GM19452 (cell line): ENCODE data around the gene OXT.
"Not testable (repeated sequence)": the region's sequence is repeated elsewhere in the genome, so short reads cannot be mapped to it uniquely, and the experiment has no call there.

Source experiments
- ATAC-seq: cut with Tn5 transposase; IDR thresholded peaks from one replicate; pipeline ENCODE4 v1.9.1; 2021; ENCODE audit not compliant: unreplicated experiment

The OXT gene

GRCh38 chr20:3047486-3048419, 23.7 kb upstream of the OXT start:
- ATAC-seq, result no peak

GRCh38 chr20:3051385-3052019, 19.9 kb upstream of the OXT start:
- no peak for ATAC-seq

- no peak for ATAC-seq
Measured at GRCh38 chr20:3059489-3059888, 11.9 kb upstream of the OXT start.

- ATAC-seq, result not testable (repeated sequence)
Measured at GRCh38 chr20:3064119-3064518, 7.3 kb upstream of the OXT start.

GRCh38 chr20:3067139-3068014, 4.0 kb upstream of the OXT start:
- ATAC-seq, result no peak

GRCh38 chr20:3068075-3068474, 3.3 kb upstream of the OXT start:
- no peak for ATAC-seq

- ATAC-seq, result no peak
Measured at GRCh38 chr20:3068986-3069900, 2.2 kb upstream of the OXT start.

GRCh38 chr20:3070725-3071124, 695 bp upstream of the OXT start:
- ATAC-seq, result no peak

GRCh38 chr20:3071266-3071609, 182 bp upstream of the OXT start:
- ATAC-seq, result no peak

GRCh38 chr20:3072530-3073250, 1.3 kb downstream of the OXT start:
- ATAC-seq, result no peak

- ATAC-seq, result not testable (repeated sequence)
Measured at GRCh38 chr20:3073251-3073643, 1.8 kb downstream of the OXT start.

GRCh38 chr20:3074812-3075211, 3.4 kb downstream of the OXT start:
- no peak for ATAC-seq

- not testable (repeated sequence) for ATAC-seq
Measured at GRCh38 chr20:3075315-3075714, 3.9 kb downstream of the OXT start.

GRCh38 chr20:3077618-3078134, 6.3 kb downstream of the OXT start:
- ATAC-seq, result no peak

- ATAC-seq, result no peak
Measured at GRCh38 chr20:3080939-3081388, 9.5 kb downstream of the OXT start.

- no peak for ATAC-seq
Measured at GRCh38 chr20:3081641-3082040, 10.2 kb downstream of the OXT start.

- no peak for ATAC-seq
Measured at GRCh38 chr20:3082306-3082951, 11.0 kb downstream of the OXT start.

- ATAC-seq, result no peak
Measured at GRCh38 chr20:3082955-3083952, 11.8 kb downstream of the OXT start.
